ENCODE measurements around the gene SCFD1. TPM values are rescaled to one million over a fixed set of nuclear protein-coding genes. Genes with fewer than 3 reads are reported as not detected.

The SCFD1 gene
- total RNA-seq, 1 donor from 2014 or later: 38.7 TPM

GRCh38 chr14:30753452-30753851 is 131.3 kb downstream of the SCFD1 start:
- Mint-ChIP-seq H3K27me3 (ENCODE audit: unreplicated experiment) (no peaks in the 10 kb centered on the region), H3K9me3 (ENCODE audit: unreplicated experiment) (no peaks in the 10 kb centered on the region), H3K4me1 (ENCODE audit: unreplicated experiment) (peaks cover 18% of the 10 kb centered on the region), H3K36me3 (ENCODE audit: low read depth, unreplicated experiment) (no peaks in the 10 kb centered on the region), H3K4me3 (ENCODE audit: unreplicated experiment) (no peak overlapping the region), H3K27ac (ENCODE audit: unreplicated experiment) (no peak overlapping the region)
- TF ChIP-seq CTCF (IDR thresholded peaks at IDR 0.05; ENCODE audit: unreplicated experiment): no peak
- DNase-seq (ENCODE audit: low spot score): no peak

GRCh38 chr14:30754778-30755177 is 132.7 kb downstream of the SCFD1 start:
- Mint-ChIP-seq H3K9me3 (ENCODE audit: unreplicated experiment) (no peaks in the 10 kb centered on the region), H3K4me1 (ENCODE audit: unreplicated experiment) (peaks cover 18% of the 10 kb centered on the region)

GRCh38 chr14:30756594-30756993 is 134.5 kb downstream of the SCFD1 start:
- Mint-ChIP-seq H3K27ac (ENCODE audit: unreplicated experiment) (no peak overlapping the region), H3K4me3 (ENCODE audit: unreplicated experiment) (no peak overlapping the region), H3K36me3 (ENCODE audit: low read depth, unreplicated experiment) (no peaks in the 10 kb centered on the region), H3K27me3 (ENCODE audit: unreplicated experiment) (peaks cover 2% of the 10 kb centered on the region), H3K9me3 (ENCODE audit: unreplicated experiment) (no peaks in the 10 kb centered on the region), H3K4me1 (ENCODE audit: unreplicated experiment) (peaks cover 18% of the 10 kb centered on the region)
- no peak for DNase-seq (ENCODE audit: low spot score)
- TF ChIP-seq CTCF (IDR thresholded peaks at IDR 0.05; ENCODE audit: unreplicated experiment): no peak

More at GRCh38 chr14:30754778-30755177, 132.7 kb downstream of the SCFD1 start:
- no peak for TF ChIP-seq CTCF (IDR thresholded peaks at IDR 0.05; ENCODE audit: unreplicated experiment)
- no peak overlapping the region for H3K27ac Mint-ChIP-seq (ENCODE audit: unreplicated experiment)
- no peaks in the 10 kb centered on the region for H3K36me3 Mint-ChIP-seq (ENCODE audit: low read depth, unreplicated experiment)
- H3K4me3 Mint-ChIP-seq (ENCODE audit: unreplicated experiment): no peak overlapping the region
- no peak for DNase-seq (ENCODE audit: low spot score)
- H3K27me3 Mint-ChIP-seq (ENCODE audit: unreplicated experiment): no peaks in the 10 kb centered on the region

GRCh38 chr14:30757082-30757481 is 135.0 kb downstream of the SCFD1 start:
- peaks cover 2% of the 10 kb centered on the region for H3K27me3 Mint-ChIP-seq (ENCODE audit: unreplicated experiment)
- no peak overlapping the region for H3K27ac Mint-ChIP-seq (ENCODE audit: unreplicated experiment)
- no peaks in the 10 kb centered on the region for H3K9me3 Mint-ChIP-seq (ENCODE audit: unreplicated experiment)
- H3K4me3 Mint-ChIP-seq (ENCODE audit: unreplicated experiment): no peak overlapping the region
- DNase-seq (ENCODE audit: low spot score): no peak
- H3K4me1 Mint-ChIP-seq (ENCODE audit: unreplicated experiment): peaks cover 18% of the 10 kb centered on the region
- H3K36me3 Mint-ChIP-seq (ENCODE audit: low read depth, unreplicated experiment): no peaks in the 10 kb centered on the region
- no peak for TF ChIP-seq CTCF (IDR thresholded peaks at IDR 0.05; ENCODE audit: unreplicated experiment)

- no peak overlapping the region for H3K4me3 Mint-ChIP-seq (ENCODE audit: unreplicated experiment)
- H3K9me3 Mint-ChIP-seq (ENCODE audit: unreplicated experiment): no peaks in the 10 kb centered on the region
- no peak overlapping the region for H3K27ac Mint-ChIP-seq (ENCODE audit: unreplicated experiment)
- H3K36me3 Mint-ChIP-seq (ENCODE audit: low read depth, unreplicated experiment): peaks cover 6% of the 10 kb centered on the region
- peaks cover 2% of the 10 kb centered on the region for H3K27me3 Mint-ChIP-seq (ENCODE audit: unreplicated experiment)
- H3K4me1 Mint-ChIP-seq (ENCODE audit: unreplicated experiment): peaks cover 5% of the 10 kb centered on the region
- TF ChIP-seq CTCF (IDR thresholded peaks at IDR 0.05; ENCODE audit: unreplicated experiment): no peak
- no peak for DNase-seq (ENCODE audit: low spot score)
These were observed 137.3 kb downstream of the SCFD1 start for GRCh38 chr14:30759172-30760125.
